Measurements from ENCODE around the gene GPRIN2. TPM values are rescaled to one million over a fixed set of nuclear protein-coding genes. Genes with fewer than 3 reads are reported as not detected.

Gene GPRIN2
- total and polyA plus RNA-seq, 4 donors = 0.09 to 1.3 (median 0.15) TPM; not detected in 1

- Histone ChIP-seq H3K27me3 (ENCODE audit: control insufficient read depth in 4 of 4, insufficient read depth in 4 of 4, low read length in 3 of 4) (no peaks in the 10 kb centered on the region), H3K4me1 (ENCODE audit: control insufficient read depth in 4 of 4, insufficient read depth in 4 of 4, low read length in 3 of 4) (peaks cover 0 to 2% (median 0%) of the 10 kb centered on the region in 4 donors), H3K4me3 (ENCODE audit: low read depth in 1 of 3, low read length in 3 of 3) (no peak overlapping the region), H3K27ac (ENCODE audit: low read depth in 1 of 2, low read length in 2 of 2) (no peak overlapping the region), H3K9ac (ENCODE audit: low read depth in 1 of 2, low read length in 2 of 2) (no peak overlapping the region), H3K36me3 (ENCODE audit: control insufficient read depth in 4 of 4, insufficient read depth in 3 of 4, low read depth in 1 of 4, low read length in 3 of 4) (no peaks in the 10 kb centered on the region), H3K9me3 (ENCODE audit: control insufficient read depth in 4 of 4, low read length in 3 of 4) (no peaks in the 10 kb centered on the region)
- 65% methylated on average over 3 of the region's 3 CpGs for WGBS
- DNase-seq (ENCODE audit: low spot score) = no peak
- peak; percentile 18 for TF ChIP-seq CTCF (IDR thresholded peaks at IDR 0.05; ENCODE audit: low read depth, low read length, missing input control)
- no peak for TF ChIP-seq RAD21 (IDR thresholded peaks at IDR 0.05)
- no peak for TF ChIP-seq HNF4G (IDR thresholded peaks at IDR 0.05)
- no peak for TF ChIP-seq ATF3 (IDR thresholded peaks at IDR 0.05)
- TF ChIP-seq SP1 (IDR thresholded peaks at IDR 0.05) = no peak
- TF ChIP-seq REST (IDR thresholded peaks at IDR 0.05) = no peak
Measured at GRCh38 chr10:46544989-46545791, 11.3 kb downstream of the GPRIN2 start.

- WGBS = 91% methylated on average over 14 of the region's 14 CpGs
Measured at GRCh38 chr10:46543466-46544377, 12.7 kb downstream of the GPRIN2 start.

More at GRCh38 chr10:46543466-46544377, 12.7 kb downstream of the GPRIN2 start:
- Histone ChIP-seq H3K4me1 (ENCODE audit: control insufficient read depth in 4 of 4, insufficient read depth in 4 of 4, low read length in 3 of 4) (peaks cover 0 to 2% (median 0%) of the 10 kb centered on the region in 4 donors), H3K27ac (ENCODE audit: low read depth in 1 of 2, low read length in 2 of 2) (no peak overlapping the region), H3K9me3 (ENCODE audit: control insufficient read depth in 4 of 4, low read length in 3 of 4) (no peaks in the 10 kb centered on the region), H3K36me3 (ENCODE audit: control insufficient read depth in 4 of 4, insufficient read depth in 3 of 4, low read depth in 1 of 4, low read length in 3 of 4) (no peaks in the 10 kb centered on the region), H3K9ac (ENCODE audit: low read depth in 1 of 2, low read length in 2 of 2) (no peak overlapping the region), H3K4me3 (ENCODE audit: low read depth in 1 of 3, low read length in 3 of 3) (no peak overlapping the region), H3K27me3 (ENCODE audit: control insufficient read depth in 4 of 4, insufficient read depth in 4 of 4, low read length in 3 of 4) (no peaks in the 10 kb centered on the region)
- DNase-seq (ENCODE audit: low spot score) = no peak
- TF ChIP-seq ATF3 (IDR thresholded peaks at IDR 0.05) (no peak), TAF1 (conservative IDR thresholded peaks at IDR 0.05) (no peak), MAX (IDR thresholded peaks at IDR 0.05) (no peak), FOXA2 (IDR thresholded peaks at IDR 0.05) (no peak), RXRA (IDR thresholded peaks at IDR 0.05) (no peak), FOXA1 (IDR thresholded peaks at IDR 0.05) (no peak), CTCF (IDR thresholded peaks at IDR 0.05; ENCODE audit: low read depth, low read length, missing input control) (no peak)

Measured in liver (tissue), 9 donors.